ENCODE measurements around the gene ALDH2. TPM values are rescaled to one million over a fixed set of nuclear protein-coding genes. Genes with fewer than 3 reads are reported as not detected.
"Not testable (repeated sequence)": the region's sequence is repeated elsewhere in the genome, so short reads cannot be mapped to it uniquely, and the experiment has no call there.

ALDH2 gene
- total RNA-seq, 1 donor from 2014 or later = 40.6 TPM

DNA sequence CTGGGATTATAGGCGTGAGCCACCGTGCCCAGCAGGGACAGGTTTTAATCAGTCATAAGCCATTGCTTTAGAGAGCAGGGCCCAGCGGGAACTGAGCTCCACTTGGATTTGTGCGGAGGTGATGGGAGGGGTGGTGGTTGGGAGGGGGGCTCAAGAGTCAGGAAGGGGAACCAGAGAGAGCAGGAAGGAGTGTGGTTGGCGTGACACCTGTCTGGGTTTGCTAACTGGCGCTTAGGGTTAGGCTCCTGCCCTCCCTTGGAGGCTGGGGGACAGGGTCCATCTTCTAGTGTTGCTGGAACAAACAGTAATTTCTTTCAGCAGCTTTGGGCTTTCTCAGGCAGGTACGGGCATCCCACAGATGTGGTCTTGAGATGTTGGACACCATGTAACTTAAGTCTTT lies 7.5 kb upstream of the ALDH2 start:
- DNase-seq (ENCODE audit: low read depth in 2 of 2) = no peak

DNA sequence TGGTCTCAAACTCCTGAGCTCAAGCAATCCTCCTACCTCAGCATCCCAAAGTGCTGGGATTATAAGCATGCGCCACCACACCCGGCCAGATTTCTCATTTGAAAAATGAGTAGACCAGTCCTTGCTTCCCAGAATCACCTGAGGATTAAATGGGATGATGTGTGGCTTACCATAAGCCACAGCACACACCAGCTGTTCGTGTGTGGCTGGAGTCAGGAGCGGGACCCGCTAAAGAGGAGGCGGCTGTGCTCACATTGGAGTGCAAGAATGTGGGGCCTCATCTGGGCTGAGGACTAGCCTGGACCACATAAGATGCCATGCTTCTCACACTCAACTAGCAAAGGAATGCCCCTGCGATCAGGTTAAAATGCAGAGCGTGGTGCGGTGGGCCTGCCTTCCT lies 6.7 kb upstream of the ALDH2 start:
- no peak for DNase-seq (ENCODE audit: low read depth in 2 of 2)

DNA sequence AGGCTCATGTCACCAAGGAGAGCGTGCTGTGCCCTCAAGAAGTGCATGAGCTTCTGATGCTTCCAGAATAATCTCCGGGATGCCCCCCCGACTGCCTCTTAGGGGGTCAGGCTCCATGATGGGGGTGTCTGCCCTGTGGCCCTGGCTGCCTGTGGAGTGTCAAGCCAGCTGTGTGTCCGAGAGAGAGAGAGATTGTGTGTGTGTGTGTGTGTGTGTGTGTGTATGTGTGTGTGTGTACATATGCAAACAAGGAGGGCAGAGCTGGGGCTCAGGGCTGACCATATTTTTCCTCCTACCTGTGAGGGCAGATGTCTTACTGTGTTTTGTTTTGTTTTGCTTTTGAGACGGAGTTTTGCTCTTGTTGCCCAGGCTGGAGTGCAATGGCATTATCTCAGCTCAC lies 5.6 kb upstream of the ALDH2 start:
- DNase-seq (ENCODE audit: low read depth in 2 of 2) = no peak

DNA sequence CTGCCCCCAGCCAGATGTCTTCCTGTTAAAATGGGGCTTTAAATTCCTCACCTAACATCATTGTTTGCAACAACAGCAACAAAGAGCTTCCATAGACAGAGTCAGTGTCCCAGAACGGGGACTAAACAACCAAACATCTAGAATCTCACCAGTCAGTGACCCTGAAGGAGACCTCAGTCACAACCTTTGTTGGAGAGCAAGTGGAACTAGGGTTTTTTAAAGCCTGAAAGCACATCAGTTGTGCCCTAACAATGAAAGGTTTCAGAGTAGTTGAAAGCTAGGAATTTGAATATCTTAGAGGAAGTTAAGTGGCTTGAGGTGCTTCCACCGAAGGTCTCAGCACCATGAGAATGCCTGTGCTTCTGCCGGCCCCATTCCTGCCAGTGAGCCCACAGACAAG lies 5.0 kb upstream of the ALDH2 start:
- DNase-seq (ENCODE audit: low read depth in 2 of 2) = no peak

- not testable (repeated sequence) for DNase-seq (ENCODE audit: low read depth in 2 of 2)
These were observed 3.2 kb upstream of the ALDH2 start for GRCh38 chr12:111763552-111763951.

- no peak for DNase-seq (ENCODE audit: low read depth in 2 of 2)
These were observed 2.5 kb upstream of the ALDH2 start for GRCh38 chr12:111764120-111764821.

- peak in 1 of 2 donors; percentile 44 for DNase-seq (ENCODE audit: low read depth in 2 of 2)
These were observed 827 bp downstream of the ALDH2 start for GRCh38 chr12:111767362-111768158.

- DNase-seq (ENCODE audit: low read depth in 2 of 2) = no peak
These were observed 1.6 kb downstream of the ALDH2 start for GRCh38 chr12:111768159-111768895.

- DNase-seq (ENCODE audit: low read depth in 2 of 2) = no peak
These were observed 2.9 kb downstream of the ALDH2 start for GRCh38 chr12:111769599-111769998.

GRCh38 chr12:111773801-111774551 lies 7.2 kb downstream of the ALDH2 start:
- peak in 1 of 2 donors; percentile 15 for DNase-seq (ENCODE audit: low read depth in 2 of 2)

GRCh38 chr12:111775205-111776193 lies 8.8 kb downstream of the ALDH2 start:
- DNase-seq (ENCODE audit: low read depth in 2 of 2) = peak; percentile 82 to 98

DNA sequence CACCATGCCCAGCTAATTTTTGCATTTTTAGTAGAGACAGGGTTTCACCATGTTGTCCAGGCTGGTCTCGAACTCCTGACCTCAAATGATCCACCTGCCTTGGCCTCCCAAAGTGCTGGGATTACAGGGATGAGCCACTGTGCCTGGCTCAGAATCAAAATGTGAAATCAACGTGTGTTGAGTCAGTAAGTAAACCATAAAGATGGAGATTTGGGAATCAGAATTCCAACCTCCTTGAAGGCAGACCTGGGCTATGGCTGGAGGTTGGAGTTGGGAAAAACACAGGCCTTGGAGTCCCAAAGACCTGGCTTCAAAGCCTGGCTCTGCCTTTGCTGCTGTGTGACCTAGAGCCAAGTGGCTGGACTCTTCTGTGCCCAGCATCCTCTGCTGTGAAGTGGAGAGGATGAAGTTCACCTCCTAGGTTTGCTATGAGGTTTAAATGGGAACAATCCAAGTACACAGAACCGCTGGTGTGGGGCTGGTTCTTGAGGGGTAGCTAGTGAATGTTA lies 10.2 kb downstream of the ALDH2 start:
- DNase-seq (ENCODE audit: low read depth in 2 of 2) = no peak

GRCh38 chr12:111777345-111778045 lies 10.8 kb downstream of the ALDH2 start:
- peak in 1 of 2 donors; percentile 10 for DNase-seq (ENCODE audit: low read depth in 2 of 2)

DNA sequence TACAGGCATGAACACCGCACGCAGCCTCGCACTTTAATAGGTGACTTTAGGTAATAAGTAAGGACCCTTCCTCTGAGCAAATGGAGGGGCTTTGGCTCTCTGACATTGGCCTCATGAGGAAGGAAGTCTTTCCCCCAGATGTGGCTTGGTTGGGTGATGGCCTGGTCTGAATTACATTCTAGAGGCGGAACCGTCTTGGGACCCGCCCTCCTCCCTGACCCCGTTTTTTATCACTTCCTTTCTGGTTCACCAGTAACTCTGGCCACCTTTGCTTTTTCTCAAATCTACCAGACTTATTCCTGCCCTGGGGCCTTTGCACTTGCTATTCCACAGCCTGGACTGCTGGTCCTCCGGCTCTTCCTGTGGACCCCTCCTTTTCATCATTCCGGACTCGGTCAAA lies 13.4 kb downstream of the ALDH2 start:
- no peak for DNase-seq (ENCODE audit: low read depth in 2 of 2)

GRCh38 chr12:111780615-111781014 lies 13.9 kb downstream of the ALDH2 start:
- no peak for DNase-seq (ENCODE audit: low read depth in 2 of 2)

DNA sequence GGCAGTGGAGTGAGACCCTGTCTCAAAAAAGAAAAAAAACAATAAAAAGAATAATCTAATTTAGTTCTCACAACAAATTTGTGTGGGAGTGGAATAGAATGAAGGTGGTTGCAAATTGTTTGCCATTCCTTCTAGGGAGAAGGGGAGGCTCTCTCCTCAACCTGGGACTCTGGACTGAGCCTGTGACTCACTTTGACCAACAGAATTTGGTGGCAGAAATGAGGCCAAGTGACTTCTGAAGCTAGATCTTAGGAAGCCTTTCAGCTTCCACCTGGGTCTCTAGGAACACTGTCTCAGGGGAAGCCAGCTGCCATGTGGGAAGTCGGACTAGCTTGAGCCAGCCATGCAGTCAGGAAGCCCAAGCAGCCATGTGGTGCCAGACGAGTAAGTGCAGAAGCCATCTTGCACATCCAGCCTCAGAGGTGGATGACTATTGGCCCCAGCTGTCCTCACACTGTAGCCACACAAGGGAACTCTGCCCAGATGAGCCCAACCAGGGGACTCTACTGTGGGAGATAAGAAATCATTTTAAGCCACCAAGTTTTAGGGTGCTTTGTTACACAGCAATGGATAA lies 14.4 kb downstream of the ALDH2 start:
- DNase-seq (ENCODE audit: low read depth in 2 of 2) = no peak

DNA sequence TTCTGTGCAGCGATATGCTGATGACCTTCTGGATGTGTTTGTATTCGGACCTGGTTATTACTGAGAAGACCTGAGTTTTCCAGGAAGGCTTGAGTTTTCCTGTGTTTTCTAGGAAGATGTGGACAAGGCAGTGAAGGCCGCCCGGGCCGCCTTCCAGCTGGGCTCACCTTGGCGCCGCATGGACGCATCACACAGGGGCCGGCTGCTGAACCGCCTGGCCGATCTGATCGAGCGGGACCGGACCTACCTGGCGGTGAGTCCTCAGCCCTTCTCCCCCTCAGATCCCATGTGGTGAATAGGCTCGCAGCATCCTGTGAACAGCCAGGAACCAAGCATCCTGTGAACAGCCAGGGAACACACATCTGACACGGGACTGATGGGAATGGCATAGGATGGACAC lies 16.3 kb downstream of the ALDH2 start:
- no peak for DNase-seq (ENCODE audit: low read depth in 2 of 2)

DNA sequence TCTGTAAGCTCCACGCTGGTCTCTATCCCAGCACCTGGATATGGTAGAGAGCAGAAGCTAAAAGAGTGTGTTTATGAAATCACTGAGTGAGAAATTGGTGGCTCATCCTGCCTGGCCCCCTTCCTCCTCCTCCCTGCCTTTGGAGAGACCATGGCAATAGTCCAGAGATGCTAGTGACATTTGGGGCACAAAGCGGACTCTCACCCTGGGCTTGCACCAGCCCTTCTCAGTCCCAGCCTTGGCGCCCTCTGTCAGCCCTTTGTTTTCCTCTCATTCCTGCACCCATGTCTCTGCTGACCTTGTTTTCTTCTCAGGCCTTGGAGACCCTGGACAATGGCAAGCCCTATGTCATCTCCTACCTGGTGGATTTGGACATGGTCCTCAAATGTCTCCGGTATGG lies 18.2 kb downstream of the ALDH2 start:
- DNase-seq (ENCODE audit: low read depth in 2 of 2) = no peak

- DNase-seq (ENCODE audit: low read depth in 2 of 2) = peak in 1 of 2 donors; percentile 85
These were observed 18.9 kb downstream of the ALDH2 start for GRCh38 chr12:111785651-111786050.

Data from dermis microvascular lymphatic vessel endothelial cell (primary cell).